ENCODE results near the gene CMIP.
"Not testable (repeated sequence)": the region's sequence is repeated elsewhere in the genome, so short reads cannot be mapped to it uniquely, and the experiment has no call there.

The CMIP gene

DNA sequence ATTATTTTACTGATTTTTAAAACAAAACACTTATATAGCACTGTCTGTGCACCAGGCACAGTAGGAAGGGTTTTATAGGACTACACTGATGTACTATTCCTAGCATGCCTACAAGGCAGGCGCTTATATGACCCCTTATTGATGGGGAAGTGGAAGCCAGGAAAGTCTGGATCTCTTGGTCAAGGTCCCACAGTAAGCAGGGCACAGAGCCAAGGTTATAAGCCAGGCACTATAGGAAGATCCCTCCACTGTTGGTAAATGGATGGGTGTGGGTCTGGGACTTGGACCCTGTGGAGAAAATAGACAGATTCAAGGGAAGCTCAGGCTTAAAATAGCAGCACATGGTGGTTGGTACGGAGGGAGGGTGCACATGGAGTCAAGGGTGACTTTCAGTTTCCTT, 275.4 kb downstream of the CMIP start:
- no peak for DNase-seq (ENCODE audit: low read depth)

DNA sequence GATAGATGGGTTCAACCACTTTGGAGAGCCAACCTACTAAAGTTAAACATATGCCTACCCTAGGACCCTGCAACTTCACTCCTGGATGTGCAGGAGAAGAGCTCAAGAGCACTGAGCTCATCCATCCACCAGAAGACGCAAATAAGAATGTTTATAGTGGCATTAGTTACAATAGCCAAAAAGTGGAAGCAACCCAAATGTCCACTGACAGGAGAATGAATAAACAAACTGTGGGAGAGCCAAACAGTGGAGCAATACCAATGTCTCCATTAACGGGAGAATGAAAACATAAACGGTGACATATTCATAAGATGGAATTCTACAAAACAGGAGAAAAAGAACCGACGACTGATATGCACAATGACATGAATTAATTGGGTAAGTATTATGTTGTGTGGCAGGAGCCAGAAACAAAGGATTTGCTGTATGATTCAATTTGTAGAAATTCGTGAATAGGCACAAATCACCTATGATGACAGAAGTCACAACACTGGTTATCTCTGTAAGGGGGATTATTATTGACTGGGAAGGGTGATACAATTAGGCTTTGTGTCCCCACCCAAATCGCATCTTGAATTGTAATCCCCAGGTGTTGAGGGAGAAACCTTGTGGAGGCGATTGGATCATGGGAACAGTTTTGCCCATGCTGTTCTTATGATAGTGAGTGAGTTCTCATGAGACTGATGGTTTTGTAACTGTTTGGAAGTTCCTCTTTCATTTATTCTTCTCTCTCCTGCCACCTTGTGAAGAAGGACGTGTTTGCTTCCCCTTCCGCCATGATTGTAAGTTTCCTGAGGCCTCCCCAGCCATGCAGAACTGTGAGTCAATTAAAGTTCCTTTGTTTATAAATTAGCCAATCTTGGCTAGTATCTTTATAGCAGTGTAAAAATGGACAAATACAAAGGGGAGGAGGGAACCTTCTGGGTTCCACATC, 276.6 kb downstream of the CMIP start:
- DNase-seq (ENCODE audit: low read depth): no peak

DNA sequence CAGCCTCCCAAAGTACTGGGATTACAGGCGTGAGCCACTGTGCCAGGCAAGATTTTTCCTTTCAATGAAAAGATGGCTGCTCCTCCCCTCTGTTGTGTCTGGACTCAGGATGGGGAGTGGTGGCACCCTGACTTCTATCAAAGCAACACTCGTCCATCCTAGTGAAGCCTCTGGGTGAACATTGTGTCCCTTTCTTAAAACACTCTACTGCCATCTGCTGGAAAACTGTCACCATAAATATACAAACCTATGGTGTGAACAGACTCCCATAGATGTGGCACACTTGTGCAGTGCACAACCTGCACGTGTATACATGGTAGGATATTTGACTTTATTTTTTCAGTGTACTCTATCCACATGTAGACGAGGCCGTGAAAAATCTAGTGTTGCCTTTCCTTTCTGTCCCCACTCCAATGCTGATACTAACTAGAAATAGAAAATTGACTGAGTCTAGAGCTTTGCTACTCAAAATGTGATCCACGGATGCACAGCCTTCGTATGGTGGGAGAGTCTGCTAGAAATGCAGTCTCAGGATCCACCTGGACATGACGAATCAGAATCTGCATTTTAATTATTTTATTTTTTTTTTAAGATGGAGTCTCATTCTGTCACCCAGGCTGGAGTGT, 278.6 kb downstream of the CMIP start:
- DNase-seq (ENCODE audit: low read depth): no peak

- no peak for DNase-seq (ENCODE audit: low read depth)
These were observed 283.8 kb downstream of the CMIP start for GRCh38 chr16:81728435-81728834.

GRCh38 chr16:81729451-81729850, 284.8 kb downstream of the CMIP start:
- no peak for DNase-seq (ENCODE audit: low read depth)

GRCh38 chr16:81730090-81731051, 285.8 kb downstream of the CMIP start:
- no peak for DNase-seq (ENCODE audit: low read depth)

DNA sequence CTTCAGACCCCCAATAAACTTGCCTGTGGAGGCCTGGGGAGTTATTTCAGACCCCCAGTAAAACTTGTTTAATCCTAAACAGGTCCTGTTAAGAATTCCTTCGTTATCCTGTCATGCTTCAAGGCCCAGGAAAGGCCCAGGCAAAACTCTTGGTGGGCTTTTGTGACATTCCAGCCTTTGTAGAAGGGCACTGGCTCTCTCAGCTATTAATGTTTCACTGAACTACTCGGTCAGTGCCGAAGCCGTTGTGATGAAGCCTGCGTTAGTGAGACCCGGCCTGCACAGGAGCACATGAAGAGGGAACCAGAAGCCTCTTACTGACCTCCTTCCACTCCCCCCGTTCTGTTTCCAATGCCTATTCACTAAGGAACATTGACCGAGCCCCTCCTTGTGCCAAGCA, 287.0 kb downstream of the CMIP start:
- no peak for DNase-seq (ENCODE audit: low read depth)

- DNase-seq (ENCODE audit: low read depth): no peak
These were observed 288.1 kb downstream of the CMIP start for GRCh38 chr16:81732699-81733098.

GRCh38 chr16:81733295-81733694, 288.7 kb downstream of the CMIP start:
- no peak for DNase-seq (ENCODE audit: low read depth)

GRCh38 chr16:81734632-81735434, 290.2 kb downstream of the CMIP start:
- no peak for DNase-seq (ENCODE audit: low read depth)

GRCh38 chr16:81737885-81738536, 293.4 kb downstream of the CMIP start:
- DNase-seq (ENCODE audit: low read depth): no peak

GRCh38 chr16:81738783-81739496, 294.3 kb downstream of the CMIP start:
- DNase-seq (ENCODE audit: low read depth): no peak

DNA sequence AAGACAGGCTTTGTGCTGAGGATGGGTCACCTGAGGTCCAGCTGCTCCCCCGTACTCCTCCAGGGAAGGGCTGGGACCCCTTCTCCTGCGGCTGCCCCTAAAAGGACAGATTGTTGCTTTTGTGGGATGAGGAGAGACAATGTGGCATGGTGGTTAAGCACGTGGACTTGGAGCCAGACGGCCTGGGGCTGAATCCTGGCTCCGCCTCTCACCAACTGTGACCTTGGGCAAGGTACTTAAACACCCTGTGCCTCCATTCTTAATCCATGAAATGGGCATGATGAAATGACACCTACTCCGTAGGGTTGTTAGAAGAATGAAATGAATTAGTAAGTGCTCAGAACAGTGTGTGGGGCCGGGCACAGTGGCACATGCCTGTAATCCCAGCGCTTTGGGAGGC, 294.9 kb downstream of the CMIP start:
- DNase-seq (ENCODE audit: low read depth): no peak

GRCh38 chr16:81740169-81740568, 295.6 kb downstream of the CMIP start:
- DNase-seq (ENCODE audit: low read depth): no peak

GRCh38 chr16:81741430-81741770, 296.8 kb downstream of the CMIP start:
- DNase-seq (ENCODE audit: low read depth): not testable (repeated sequence)

GRCh38 chr16:81744385-81744784, 299.8 kb downstream of the CMIP start:
- DNase-seq (ENCODE audit: low read depth): no peak

GRCh38 chr16:81744911-81745310, 300.3 kb downstream of the CMIP start:
- DNase-seq (ENCODE audit: low read depth): no peak

DNA sequence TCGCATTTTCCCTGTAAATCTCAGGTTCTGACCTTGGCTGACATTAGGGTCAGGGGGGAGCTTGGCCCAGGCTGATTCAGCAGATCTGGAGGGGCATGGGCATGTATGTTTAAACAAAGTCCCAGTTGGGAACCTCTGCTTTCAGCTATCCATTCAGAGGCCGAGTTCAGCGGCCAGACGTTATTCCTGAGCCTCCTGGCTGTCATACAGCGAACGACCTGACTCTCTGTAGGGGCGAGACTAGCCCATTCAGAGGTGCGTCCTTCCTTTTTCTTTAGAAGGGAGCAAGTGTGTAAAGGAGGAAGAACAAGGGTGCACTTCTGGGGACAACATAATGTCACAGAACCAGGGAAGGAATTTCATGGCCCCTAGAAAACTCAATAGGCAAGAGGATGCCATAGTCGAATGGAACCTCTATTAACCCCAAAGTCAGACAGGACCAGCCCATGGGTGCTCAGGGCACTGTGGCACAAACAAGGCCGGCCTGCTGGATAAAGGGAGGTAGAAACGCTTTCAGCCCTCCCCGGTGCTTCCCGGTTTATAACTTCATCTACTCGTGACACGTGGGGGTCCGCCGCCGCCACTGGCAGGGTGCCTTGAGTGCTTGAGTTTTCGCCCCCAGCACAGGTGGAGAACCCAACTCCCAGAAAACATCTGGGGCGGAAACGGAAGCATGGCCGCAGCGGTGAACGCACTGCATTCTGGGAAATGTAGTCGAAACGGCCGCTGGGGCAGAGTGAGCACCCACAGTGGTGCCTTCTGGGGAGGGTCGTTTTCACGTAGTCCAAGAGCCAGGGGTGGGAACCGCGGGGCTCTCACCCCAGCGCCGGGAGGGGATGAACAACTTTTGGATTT, 301.3 kb downstream of the CMIP start:
- no peak for DNase-seq (ENCODE audit: low read depth)

DNA sequence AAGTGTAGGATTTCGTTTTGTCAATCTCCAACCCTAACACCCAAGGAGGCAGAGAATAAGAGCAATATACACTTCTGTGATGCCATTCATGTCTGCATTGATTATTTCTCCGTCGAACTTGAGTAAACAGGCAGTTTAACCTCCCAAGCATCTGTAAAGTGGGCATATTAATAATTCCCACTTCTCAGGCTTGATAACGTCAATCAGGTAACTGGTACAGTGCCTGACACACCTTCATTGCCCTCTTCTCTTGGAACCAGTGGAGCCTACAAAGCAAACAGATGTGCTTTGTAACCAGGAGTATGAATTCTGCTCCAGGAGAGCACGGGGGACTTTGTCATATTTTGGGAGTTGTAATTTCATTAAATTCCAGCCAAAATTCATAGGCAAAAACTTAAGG, 302.0 kb downstream of the CMIP start:
- no peak for DNase-seq (ENCODE audit: low read depth)
